GM03348 (cell line): ENCODE results near the gene TIAM1.

Source experiments
- DNase-seq: peaks from one replicate; pipeline ENCODE4 v3.0.0; 2012; ENCODE audit warnings: low spot score

Gene TIAM1

GRCh38 chr21:31135531-31136184 lies 208.4 kb downstream of the TIAM1 start:
- no peak for DNase-seq

- no peak for DNase-seq
These were observed 210.7 kb downstream of the TIAM1 start for GRCh38 chr21:31133243-31133830.

- DNase-seq: no peak
These were observed 211.4 kb downstream of the TIAM1 start for GRCh38 chr21:31132574-31133242.

GRCh38 chr21:31130821-31131220 lies 213.2 kb downstream of the TIAM1 start:
- no peak for DNase-seq

GRCh38 chr21:31128234-31128633 lies 215.8 kb downstream of the TIAM1 start:
- no peak for DNase-seq

- no peak for DNase-seq
These were observed 220.1 kb downstream of the TIAM1 start for GRCh38 chr21:31124010-31124409.

- no peak for DNase-seq
These were observed 224.9 kb downstream of the TIAM1 start for GRCh38 chr21:31119199-31119598.

- DNase-seq: peak; percentile 82
These were observed 226.7 kb downstream of the TIAM1 start for GRCh38 chr21:31117128-31117916.

GRCh38 chr21:31115249-31115648 lies 228.8 kb downstream of the TIAM1 start:
- DNase-seq: no peak

- no peak for DNase-seq
These were observed 233.0 kb downstream of the TIAM1 start for GRCh38 chr21:31111093-31111492.

GRCh38 chr21:31110430-31110829 lies 233.6 kb downstream of the TIAM1 start:
- DNase-seq: no peak

- no peak for DNase-seq
These were observed 236.2 kb downstream of the TIAM1 start for GRCh38 chr21:31107871-31108270.

GRCh38 chr21:31107176-31107785 lies 236.8 kb downstream of the TIAM1 start:
- no peak for DNase-seq

- DNase-seq: no peak
These were observed 240.3 kb downstream of the TIAM1 start for GRCh38 chr21:31103571-31104265.

GRCh38 chr21:31103163-31103562 lies 240.9 kb downstream of the TIAM1 start:
- no peak for DNase-seq

- no peak for DNase-seq
These were observed 244.9 kb downstream of the TIAM1 start for GRCh38 chr21:31099122-31099521.

- DNase-seq: peak; percentile 83
These were observed 245.5 kb downstream of the TIAM1 start for GRCh38 chr21:31098576-31099005.

- DNase-seq: no peak
These were observed 251.0 kb downstream of the TIAM1 start for GRCh38 chr21:31092832-31093625.

- no peak for DNase-seq
These were observed 253.7 kb downstream of the TIAM1 start for GRCh38 chr21:31090376-31090775.

GRCh38 chr21:31088474-31088751 lies 255.6 kb downstream of the TIAM1 start:
- DNase-seq: no peak
